Measurements from ENCODE around the gene TFRC. TPM values are rescaled to one million over a fixed set of nuclear protein-coding genes. Genes with fewer than 3 reads are reported as not detected.
"Not testable (repeated sequence)": the region's sequence is repeated elsewhere in the genome, so short reads cannot be mapped to it uniquely, and the experiment has no call there.

The TFRC gene
- total RNA-seq, 2 donors from 2014 or later, result 416 to 595 TPM

DNA sequence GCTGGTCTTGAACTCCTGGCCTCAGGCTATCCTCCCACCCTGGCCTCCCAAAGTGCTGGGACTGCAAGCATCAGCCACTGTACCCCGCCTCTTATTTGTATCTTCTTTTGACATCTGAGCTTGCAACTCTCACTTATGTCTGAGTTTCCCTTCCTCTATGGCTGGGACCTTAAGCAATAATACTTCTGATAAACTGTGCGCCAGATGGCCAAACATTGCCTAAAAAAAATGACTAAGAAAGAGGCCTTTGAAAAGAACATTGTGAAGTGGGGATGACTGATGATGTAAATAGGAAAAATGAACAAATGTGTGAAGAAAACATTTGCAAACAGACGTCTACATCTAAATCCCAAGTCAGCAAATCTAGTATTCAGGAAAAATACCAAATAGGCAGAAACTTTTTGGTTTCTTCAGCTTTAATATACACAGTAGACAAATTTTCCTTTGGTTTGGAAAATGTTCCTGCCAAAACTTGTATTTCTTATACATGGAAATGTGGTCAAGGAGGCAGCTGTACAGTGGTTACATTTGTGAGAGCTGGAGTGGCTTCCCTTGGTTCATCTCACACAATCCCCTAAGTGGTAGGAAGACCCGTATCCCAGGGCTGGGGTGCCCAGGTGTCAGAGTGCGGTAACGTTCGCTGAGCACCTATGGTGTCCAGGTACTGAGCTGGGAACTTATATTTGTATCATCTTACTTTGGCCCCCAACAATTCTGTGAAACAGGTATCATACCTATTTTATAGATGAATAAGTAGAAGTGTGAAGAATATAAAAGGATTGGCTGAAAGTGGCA lies 11.6 kb upstream of the TFRC start:
- DNase-seq (no peak), ATAC-seq (no peak)
- intact Hi-C loops (cut with DNase I, micrococcal nuclease), result no loop called here

DNA sequence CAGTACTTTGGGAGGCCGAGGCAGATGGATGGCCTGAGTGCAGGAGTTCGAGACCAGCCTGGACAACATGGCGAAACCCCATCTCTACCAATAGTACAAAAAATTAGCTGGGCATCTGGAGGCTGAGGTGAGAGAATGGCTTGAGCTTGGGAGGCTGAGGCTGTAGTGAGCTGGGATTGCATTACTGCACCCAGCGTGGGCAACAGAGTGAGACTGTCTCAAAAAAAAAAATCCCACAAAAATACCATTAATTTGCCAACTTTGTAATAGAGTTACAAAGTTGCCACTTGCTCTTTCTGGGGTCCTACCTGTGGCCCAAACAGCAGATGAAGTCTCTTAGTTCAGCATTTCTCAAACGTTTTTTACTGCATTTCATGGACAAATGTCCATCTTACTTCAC lies 6.0 kb upstream of the TFRC start:
- ATAC-seq (no peak), DNase-seq (no peak)
- intact Hi-C loops (cut with DNase I, micrococcal nuclease), result no loop called here

DNA sequence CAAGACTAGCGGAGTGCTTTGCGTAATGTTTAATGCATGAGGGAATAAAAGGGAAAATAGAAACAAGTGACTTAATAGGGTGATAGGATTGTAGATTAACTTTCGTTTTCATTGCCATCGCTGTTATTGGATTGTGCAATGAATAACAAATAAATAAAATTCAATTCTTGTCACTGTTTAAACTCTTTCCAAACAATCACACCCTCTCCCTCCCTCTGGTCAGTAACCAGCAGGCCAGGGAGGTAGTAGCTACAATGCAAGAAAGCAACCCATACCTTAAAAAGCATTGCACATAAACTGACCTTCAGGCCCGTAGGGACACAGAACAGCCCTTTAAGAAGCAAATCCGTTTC lies 705 bp upstream of the TFRC start:
- peak; percentile 28 for ATAC-seq
- intact Hi-C loops (cut with DNase I, micrococcal nuclease), result no loop called here
- no peak for DNase-seq

DNA sequence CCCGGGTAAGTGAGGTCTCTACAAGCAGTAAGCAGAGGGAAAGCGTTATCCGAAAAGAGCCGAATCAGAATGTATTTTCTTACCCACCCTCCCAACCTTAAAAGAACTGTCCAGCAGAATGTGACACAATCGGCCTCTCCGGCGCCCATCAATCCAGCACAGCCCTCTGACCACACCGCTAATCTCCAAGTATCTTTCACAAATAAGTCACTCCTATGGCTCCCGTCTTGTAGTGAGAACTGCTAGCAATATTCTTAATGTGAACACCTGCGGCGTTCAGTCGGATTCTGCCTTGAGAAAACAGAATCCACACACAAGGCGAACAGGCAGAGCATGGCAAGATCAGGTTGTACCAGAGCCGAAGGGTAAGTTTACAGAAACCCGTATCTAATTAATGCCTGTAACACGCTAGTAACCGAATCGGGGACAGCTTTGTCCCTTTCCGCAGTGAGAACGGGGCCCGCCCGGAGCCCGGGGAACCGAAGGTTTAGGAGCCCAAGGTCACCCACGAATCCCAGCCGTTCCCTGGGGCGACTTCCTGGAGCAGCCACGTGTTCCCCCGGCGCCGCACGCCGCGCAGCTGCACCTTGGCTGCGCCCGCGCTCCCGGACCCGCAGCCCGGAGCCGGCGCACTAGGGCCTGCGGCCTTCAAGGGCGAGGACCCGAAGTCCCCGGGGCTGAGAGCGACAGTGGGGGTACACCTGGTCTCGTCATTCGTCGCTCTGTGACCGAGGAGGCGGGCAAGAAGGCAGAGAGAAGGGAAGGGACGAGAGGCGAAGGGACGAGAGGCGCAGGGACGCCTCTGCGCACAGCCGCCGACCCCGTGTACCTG lies 672 bp downstream of the TFRC start:
- DNase-seq (peak; percentile 78 to 83), ATAC-seq (peak; percentile 76)
- intact Hi-C loops (cut with DNase I, micrococcal nuclease), result no loop called here

DNA sequence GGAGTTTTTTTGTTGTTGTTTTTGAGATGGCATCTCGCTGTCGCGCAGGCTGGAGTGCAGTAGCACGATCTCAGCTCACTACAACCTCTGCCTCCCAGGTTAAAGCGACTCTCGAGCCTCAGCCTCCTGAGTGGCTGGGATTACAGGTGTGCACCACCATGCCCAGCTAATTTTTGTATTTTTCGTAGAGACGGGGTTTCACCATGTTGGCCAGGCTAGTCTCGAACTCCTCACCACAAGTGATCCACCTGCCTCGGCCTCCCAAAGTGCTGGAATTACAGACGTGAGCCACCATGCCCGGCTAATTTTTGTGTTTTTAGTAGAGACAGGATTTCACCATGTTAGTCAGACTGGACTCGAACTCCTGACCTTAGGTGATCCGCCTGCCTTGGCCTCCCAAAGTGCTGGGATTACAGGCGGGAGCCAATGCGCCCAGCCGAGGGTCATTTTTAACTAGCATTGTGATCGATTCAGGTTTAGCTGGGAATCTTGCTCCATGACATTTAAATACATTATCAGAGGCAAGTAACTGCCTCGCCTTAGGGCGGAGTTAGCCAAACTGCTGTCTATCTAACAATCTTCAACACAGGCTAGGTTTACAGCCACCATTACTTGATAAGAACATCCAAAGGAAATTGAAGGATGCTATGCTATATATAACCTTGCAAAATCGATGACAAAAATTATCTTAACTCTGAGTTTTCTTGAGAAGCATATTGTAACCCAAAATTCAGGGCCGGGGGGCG lies 1.6 kb downstream of the TFRC start:
- peak; percentile 48 for ATAC-seq
- peak in 1 of 2 donors; percentile 45 for DNase-seq

DNA sequence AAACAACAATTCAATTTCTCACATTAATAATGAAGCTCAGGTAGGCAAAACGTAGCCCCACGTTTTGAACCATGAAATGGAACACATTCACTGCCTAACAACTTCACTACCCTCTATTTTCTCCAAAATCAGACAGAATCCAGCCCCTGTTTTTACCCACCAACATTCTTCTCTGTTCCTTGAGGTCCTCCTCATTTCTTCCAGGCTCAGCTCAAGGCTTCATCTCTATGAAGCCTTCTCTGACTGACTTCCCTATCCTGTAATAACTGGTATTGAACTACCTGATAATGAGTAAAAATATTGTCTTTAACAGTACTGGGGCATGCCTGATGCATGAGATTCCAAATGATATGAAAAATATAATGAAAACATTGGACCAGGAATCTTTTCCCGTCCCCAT lies 2.2 kb downstream of the TFRC start:
- ATAC-seq, result no peak
- intact Hi-C loops (cut with DNase I, micrococcal nuclease), result no loop called here

More for the DNA sequence above, 1.6 kb downstream of the TFRC start:
- intact Hi-C loops (cut with DNase I, micrococcal nuclease), result not testable (repeated sequence)

DNA sequence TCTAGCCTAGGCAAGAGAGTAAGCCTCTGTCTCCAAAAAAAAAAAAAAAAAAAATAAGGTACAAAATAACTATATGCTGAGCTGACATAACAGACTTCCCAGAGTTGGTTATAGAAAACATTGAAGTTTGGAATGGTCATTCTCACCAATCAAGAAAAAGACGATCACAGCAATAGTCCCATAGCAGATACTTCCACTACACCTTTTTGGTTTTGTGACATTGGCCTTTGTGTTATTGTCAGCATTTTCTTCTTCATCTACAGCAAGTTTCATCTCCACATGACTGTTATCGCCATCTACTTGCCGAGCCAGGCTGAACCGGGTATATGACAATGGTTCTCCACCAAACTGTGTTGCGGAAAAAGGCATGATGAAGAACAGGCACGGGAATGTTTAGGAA lies 6.9 kb downstream of the TFRC start:
- DNase-seq (no peak), ATAC-seq (no peak)
- intact Hi-C loops (cut with DNase I, micrococcal nuclease), result no loop called here

More for the DNA sequence above, 2.2 kb downstream of the TFRC start:
- no peak for DNase-seq

DNA sequence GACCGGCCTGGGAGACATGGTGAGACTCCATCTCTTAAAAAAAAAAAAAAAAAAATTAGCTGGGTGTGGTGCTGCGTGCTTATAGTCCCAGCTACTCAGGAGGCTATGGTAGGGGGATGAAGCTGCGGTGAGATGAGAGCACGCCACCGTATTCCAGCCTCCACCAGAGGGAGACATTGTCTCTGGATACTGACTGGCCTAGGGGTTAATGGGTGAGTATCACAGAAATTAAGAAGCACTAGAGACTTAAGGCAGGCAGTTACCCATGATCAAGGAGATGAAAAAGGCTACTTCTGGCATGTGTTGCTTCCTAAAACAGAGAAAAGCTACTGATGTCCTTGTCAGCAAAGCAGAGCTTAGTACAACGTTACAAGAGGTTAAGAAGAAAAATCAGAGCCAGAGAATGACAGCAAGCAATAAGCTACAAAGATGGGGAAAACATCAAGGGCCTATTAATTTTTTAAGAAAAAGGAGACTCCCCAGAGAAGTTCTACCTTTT lies 8.6 kb downstream of the TFRC start:
- ATAC-seq (peak; percentile 89), DNase-seq (peak in 1 of 2 donors; percentile 67)
- intact Hi-C loops (cut with DNase I, micrococcal nuclease), result loop anchor here (5.0 kb wide), 1 partner anchor 124 kb away; no protein-coding TSS in a partner anchor

DNA sequence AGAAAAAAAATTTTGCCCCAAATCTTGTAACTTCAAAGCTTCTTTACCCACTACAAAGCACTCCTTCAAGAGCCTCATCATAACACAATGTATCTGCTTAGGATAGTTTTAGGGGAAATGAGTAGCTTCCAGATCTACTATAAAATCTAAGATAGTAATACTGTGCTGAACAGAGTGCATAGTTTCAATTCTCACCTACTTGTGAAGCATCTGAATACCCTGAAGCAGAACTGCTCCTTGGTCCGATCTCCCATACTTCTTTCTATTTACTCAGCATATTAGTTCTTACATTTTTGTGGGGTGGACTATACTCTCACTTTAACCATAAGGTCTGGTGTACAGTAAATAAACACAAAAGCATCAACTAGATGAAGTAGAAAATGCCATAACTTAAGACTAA lies 9.6 kb downstream of the TFRC start:
- intact Hi-C loops (cut with DNase I, micrococcal nuclease), result loop anchor here (5.0 kb wide), 1 partner anchor 125 kb away; no protein-coding TSS in a partner anchor
- ATAC-seq, result no peak
- DNase-seq, result no peak

DNA sequence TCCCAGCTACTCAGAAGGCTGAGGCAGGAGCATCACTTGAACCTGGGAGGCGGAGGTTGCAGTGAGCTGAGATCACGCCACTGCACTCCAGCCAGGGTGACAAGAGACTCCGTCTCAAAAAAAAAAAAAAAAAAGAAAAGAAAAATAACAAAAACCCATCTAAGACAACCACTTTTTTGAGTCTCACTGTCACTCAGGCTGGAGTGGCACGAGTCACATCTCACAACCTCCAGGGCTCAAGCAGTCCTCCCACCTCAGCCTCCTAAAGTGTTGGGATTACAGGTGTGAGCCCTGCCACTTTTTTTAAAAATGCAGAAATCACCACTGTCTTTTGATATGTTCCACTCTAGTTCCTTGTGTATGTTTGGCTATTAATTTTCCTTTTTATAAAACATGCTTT lies 13.1 kb downstream of the TFRC start:
- DNase-seq; intact Hi-C loops (cut with DNase I, micrococcal nuclease); ATAC-seq: not testable (repeated sequence)

DNA sequence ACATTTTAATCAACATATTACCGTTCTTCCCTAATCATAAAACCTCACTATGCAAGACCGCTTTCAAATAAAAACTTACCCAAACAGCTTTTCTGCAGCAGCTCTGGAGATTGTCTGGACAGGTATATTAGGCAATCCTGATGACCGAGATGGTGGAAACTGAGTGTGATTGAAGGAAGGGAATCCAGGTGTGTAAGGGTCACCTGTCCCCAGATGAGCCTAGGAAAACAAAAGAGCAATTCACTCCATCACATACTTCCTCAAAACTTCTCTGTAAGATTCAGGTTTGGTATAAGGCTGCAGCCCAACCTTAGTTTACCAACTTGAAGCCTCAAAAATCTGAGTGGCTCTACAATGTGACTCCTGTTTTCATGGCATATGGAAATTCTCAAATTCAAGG lies 14.5 kb downstream of the TFRC start:
- DNase-seq (no peak), ATAC-seq (peak; percentile 55)
- intact Hi-C loops (cut with DNase I, micrococcal nuclease), result no loop called here

DNA sequence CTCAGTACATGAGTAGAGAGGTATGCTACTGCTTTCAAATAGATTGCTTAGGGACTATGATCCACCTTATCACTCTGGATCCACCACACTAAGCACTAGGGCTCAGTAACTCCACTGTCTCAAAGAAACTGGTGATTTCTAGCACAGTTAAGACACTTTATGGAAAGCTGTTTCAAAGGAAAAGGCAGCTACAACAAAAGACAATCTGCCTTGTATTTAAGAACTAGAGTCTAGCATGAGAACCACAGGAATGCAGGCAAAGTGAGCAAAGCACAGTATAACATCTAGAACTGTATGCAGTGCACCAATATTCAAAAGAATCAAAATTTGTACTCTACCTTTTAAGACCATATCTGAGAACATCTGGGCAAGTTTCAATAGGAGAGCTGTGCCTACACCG lies 17.9 kb downstream of the TFRC start:
- no peak for DNase-seq
- ATAC-seq, result no peak
- intact Hi-C loops (cut with DNase I, micrococcal nuclease), result no loop called here

DNA sequence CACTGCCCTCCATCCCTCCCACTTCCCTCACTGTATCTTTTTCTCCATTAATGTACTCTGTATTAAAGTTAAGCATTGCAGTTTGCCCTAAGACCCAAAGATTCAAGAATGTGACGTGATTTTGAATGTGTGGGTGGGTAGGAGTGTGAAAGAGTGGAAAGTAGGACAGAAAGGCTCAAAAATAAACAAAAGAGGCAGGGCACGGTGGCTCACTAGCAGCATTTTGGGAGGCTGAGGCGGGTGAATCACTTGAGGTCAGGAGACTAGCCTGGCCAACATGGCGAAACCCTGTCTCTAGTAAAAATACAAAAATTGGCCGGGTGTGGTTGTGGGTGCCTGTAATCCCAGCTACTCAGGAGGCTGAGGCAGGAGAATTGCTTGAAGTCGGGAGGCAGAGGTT lies 18.4 kb downstream of the TFRC start:
- ATAC-seq, result no peak
- intact Hi-C loops (cut with DNase I, micrococcal nuclease), result no loop called here
- DNase-seq, result no peak

DNA sequence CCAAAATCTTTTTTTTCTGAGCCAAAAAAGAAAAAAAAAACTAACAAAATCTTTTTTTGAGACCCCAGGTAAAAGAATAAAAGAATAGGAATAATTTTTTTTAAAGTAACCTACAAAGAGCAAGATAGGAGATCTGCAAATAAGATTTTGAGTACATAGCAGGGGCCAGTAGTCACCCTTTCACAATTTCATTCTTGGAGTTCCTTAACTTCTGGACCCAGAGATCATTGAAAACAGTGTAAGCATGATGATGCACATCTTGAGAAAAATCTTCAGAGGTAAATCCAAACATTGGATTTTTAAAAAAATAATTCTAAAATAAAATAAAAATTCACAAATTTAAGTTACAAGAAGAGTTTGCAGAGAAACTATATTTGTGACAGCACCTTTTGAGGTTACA lies 18.8 kb downstream of the TFRC start:
- intact Hi-C loops (cut with DNase I, micrococcal nuclease), result no loop called here
- DNase-seq (no peak), ATAC-seq (no peak)

DNA sequence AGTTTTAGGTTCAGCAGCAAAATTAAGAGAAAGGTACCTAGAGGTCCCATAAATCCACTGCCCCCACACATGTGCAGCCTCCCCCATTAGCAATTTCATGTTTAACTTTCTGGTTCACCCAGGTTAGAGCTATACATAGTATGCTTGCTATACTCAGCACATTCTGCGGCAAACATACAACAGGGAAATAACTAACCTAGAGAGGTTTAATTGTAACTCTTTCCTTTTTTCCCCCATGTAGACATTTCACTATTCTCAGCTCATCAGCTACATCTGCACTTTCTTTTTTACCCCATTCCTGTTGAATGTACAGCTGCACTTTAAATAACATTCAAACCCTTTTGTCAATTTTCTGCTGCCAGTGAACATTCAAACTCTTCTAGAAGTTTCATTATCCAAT lies 21.1 kb downstream of the TFRC start:
- intact Hi-C loops (cut with DNase I, micrococcal nuclease), result no loop called here
- DNase-seq (no peak), ATAC-seq (no peak)

DNA sequence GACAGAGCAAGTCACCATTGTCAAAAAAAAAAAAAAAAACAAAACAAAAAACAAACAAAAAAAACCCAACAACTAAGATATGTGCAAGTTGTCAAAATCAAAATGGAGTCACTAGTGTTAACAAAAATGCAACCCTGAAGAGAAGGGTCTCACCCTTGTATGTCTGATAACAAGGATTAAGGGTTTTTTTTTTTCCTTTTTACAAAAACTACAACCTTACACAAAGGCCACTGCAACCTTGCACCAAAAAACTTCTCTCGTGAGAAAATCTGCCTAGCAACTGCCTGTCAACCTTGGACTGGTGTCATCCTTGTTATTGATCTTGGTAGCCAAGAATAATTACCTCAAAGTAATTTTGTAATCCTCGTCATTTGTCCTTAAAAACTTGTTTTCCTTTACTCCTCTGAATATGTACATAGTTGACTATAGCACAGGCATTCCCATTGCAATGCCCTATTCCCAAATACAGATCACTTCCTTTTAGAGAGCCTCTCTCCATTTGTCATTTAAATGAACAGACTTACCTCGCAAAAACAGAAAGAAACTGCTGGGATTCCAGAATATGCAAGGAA lies 24.0 kb downstream of the TFRC start:
- ATAC-seq (no peak), DNase-seq (no peak)
- intact Hi-C loops (cut with DNase I, micrococcal nuclease), result no loop called here

DNA sequence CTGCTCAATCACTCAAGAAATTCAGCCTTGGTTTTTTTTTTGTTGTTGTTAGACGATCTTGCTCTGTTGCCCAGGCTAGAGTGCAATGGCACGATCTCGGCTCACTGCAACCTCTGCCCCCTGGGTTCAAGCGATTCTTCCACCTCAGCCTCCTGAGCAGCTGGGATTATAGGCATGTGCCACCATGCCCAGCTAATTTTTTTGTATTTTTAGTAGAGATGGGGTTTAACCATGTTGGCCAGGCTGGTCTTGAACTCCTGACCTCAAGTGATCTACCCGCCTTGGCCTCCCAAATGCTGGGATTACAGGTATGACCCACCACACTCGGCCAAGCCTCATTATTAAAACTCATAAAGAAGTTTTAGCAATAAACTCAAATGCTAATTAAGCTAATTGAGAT lies 25.5 kb downstream of the TFRC start:
- intact Hi-C loops (cut with DNase I, micrococcal nuclease); ATAC-seq; DNase-seq: not testable (repeated sequence)

DNA sequence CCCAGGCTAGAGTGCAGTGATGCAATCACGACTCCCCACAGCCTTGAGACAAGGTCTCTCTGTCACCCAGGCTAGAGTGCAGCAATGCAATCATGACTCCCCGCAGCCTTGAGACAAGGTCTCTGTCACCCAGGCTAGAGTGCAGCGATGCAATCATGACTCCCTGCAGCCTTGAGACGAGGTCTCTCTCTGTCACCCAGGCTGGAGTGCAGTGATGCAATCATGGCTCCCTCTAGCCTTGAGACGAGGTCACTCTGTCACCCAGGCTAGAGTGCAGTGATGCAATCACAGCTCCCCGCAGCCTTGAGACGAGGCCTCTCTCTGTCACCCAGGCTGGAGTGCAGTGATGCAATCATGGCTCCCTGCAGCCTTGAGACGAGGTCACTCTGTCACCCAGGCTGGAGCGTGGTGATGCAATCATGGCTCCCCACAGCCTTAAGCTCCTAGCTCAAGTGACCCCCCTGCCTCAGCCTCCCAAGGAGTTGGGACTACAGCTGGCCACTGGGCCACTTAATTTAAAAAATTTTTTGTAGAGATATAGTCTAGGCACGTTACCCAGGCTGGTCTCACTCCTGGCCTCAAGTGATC lies 26.1 kb downstream of the TFRC start:
- DNase-seq, result no peak
- intact Hi-C loops (cut with DNase I, micrococcal nuclease), result no loop called here

DNA sequence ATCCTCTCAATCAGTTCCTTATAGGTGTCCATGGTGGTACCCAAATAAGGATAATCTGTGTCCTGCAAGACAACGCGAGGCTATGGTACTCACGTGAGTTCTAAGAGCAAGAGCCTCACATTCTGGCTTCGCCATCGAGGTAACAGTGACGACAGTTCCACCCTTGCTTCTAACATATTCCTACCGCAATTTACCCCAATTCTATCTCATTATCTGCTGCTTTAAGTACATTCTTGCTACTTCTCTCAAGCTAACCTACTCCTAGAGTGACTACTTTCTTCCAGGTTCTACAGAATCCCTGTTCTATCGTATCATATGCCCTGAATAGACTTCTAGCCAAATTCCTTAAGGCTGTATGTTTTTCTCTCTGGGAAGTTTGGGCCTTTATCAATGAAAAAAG lies 26.6 kb downstream of the TFRC start:
- ATAC-seq, result no peak
- DNase-seq, result no peak
- intact Hi-C loops (cut with DNase I, micrococcal nuclease), result no loop called here

More for the DNA sequence above, 26.1 kb downstream of the TFRC start:
- peak; percentile 20 for ATAC-seq

Data from left colon (tissue), 2 donors.